ENCODE results near the gene FAM20C. TPM values are rescaled to one million over a fixed set of nuclear protein-coding genes. Genes with fewer than 3 reads are reported as not detected.
A peak's percentile ranks its signal among the peaks of the same experiment; 100 is the strongest.

FAM20C gene
- total RNA-seq, 1 donor from 2014 or later, result 10.0 TPM

DNA sequence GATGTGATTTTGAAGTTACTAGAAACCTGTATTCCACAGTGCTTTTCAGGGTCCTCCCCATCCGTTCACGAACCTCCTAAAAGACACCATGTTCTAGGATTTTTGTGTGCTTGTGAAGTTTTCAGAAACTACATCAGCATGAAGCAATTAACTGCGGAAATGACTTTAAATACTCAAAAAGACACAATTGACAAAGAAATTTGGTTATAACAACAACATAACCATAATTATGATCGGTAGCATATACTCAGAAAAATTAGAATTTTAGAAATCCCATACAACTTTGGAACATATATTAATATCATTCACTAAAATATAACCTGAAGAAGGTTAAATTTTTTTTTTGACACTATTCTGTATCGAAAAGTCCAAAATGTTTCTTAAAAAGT, 43.8 kb upstream of the FAM20C start:
- no peak for FAIRE-seq
- peak overlapping the region; percentile 86 for H3K4me3 Mint-ChIP-seq (ENCODE audit: unreplicated experiment)
- H3K36me3 Mint-ChIP-seq (ENCODE audit: low read depth, unreplicated experiment), result no peaks in the 10 kb centered on the region
- Histone ChIP-seq H4K20me1 (ENCODE audit: insufficient read depth, low read length) (no peaks in the 10 kb centered on the region), H3K79me2 (ENCODE audit: insufficient read depth, low read length) (no peaks in the 10 kb centered on the region), H3K4me3 (ENCODE audit: insufficient read depth, low read depth, low read length) (peak overlapping the region; percentile 66), H3K27ac (ENCODE audit: low read depth, low read length) (peak overlapping the region; percentile 84), H3K27me3 (ENCODE audit: insufficient read depth, low read length) (no peaks in the 10 kb centered on the region), H2AFZ (ENCODE audit: low read depth, low read length) (peak overlapping the region; percentile 70), H3K36me3 (ENCODE audit: insufficient read depth, low read length) (no peaks in the 10 kb centered on the region), H3K9me3 (ENCODE audit: insufficient read depth, low read depth, low read length) (no peaks in the 10 kb centered on the region), H3K4me1 (ENCODE audit: insufficient read depth, low read length) (peaks cover 9% of the 10 kb centered on the region), H3K4me2 (ENCODE audit: low read length) (peak overlapping the region; percentile 86), H3K9ac (ENCODE audit: low read length) (peak overlapping the region; percentile 84)
- no peaks in the 10 kb centered on the region for H3K27me3 Mint-ChIP-seq (ENCODE audit: low read depth, unreplicated experiment)
- peaks cover 2% of the 10 kb centered on the region for H3K4me1 Mint-ChIP-seq (ENCODE audit: low read depth, unreplicated experiment)
- peak overlapping the region; percentile 97 for H3K27ac Mint-ChIP-seq (ENCODE audit: unreplicated experiment)
- DNase-seq (ENCODE audit: low read depth), result no peak
- TF ChIP-seq, protein P1, sequence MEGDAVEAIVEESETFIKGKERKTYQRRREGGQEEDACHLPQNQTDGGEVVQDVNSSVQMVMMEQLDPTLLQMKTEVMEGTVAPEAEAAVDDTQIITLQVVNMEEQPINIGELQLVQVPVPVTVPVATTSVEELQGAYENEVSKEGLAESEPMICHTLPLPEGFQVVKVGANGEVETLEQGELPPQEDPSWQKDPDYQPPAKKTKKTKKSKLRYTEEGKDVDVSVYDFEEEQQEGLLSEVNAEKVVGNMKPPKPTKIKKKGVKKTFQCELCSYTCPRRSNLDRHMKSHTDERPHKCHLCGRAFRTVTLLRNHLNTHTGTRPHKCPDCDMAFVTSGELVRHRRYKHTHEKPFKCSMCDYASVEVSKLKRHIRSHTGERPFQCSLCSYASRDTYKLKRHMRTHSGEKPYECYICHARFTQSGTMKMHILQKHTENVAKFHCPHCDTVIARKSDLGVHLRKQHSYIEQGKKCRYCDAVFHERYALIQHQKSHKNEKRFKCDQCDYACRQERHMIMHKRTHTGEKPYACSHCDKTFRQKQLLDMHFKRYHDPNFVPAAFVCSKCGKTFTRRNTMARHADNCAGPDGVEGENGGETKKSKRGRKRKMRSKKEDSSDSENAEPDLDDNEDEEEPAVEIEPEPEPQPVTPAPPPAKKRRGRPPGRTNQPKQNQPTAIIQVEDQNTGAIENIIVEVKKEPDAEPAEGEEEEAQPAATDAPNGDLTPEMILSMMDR (IDR thresholded peaks at IDR 0.05; ENCODE audit: insufficient read depth, low read depth, low read length), result no peak
- no peak for TF ChIP-seq EZH2 (IDR thresholded peaks at IDR 0.05; ENCODE audit: insufficient read depth, low read length)
- no peaks in the 10 kb centered on the region for H3K9me3 Mint-ChIP-seq (ENCODE audit: unreplicated experiment)

DNA sequence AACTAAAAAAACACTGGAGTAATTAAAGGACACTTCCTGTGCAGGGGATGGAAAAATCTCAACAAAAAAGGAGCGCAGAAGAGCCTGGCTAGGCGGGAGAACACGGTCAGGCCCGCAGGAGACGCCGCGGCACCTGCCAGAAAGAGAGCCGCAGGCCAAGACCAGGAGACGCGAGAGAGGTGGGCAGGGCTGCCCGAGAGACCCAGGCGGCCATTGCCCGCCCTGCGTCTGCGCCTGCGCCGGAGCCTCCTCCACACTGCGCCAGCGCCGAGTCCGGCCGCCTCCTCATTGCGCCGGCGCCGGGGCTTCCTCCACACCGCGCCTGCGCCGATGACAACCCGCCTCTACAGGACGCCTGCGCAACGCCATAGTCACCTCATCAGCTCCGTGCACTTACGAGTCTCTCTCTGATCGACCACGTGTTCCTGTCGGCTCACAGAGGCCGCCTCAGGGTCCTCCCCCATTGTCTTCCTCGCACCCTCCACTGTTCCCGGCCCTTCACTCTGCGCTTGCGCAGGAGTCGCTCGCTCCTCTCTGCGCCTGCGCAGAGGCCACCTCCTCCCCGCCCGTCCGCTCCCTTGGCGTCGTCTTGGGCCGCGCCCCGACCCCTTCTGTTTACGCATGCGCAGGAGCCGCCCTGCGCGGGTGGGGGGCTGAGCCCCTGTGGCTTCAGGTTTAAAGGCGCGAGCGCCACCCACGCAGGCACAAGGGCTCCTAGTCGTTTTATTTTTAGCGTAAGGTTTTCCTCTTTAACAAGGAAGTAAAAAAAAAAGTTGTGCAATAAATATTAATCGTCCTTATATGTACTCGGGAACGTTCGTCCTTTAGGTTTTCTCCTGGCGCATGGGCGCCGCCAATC, 43.2 kb upstream of the FAM20C start:
- peaks cover 2% of the 10 kb centered on the region for H3K4me1 Mint-ChIP-seq (ENCODE audit: low read depth, unreplicated experiment)
- Histone ChIP-seq H3K4me3 (ENCODE audit: insufficient read depth, low read depth, low read length) (peak overlapping the region; percentile 66), H3K36me3 (ENCODE audit: insufficient read depth, low read length) (no peaks in the 10 kb centered on the region), H3K27me3 (ENCODE audit: insufficient read depth, low read length) (no peaks in the 10 kb centered on the region), H3K4me1 (ENCODE audit: insufficient read depth, low read length) (peaks cover 9% of the 10 kb centered on the region), H3K9ac (ENCODE audit: low read length) (peak overlapping the region; percentile 84), H2AFZ (ENCODE audit: low read depth, low read length) (peak overlapping the region; percentile 70), H3K4me2 (ENCODE audit: low read length) (peak overlapping the region; percentile 86), H4K20me1 (ENCODE audit: insufficient read depth, low read length) (no peaks in the 10 kb centered on the region), H3K79me2 (ENCODE audit: insufficient read depth, low read length) (no peaks in the 10 kb centered on the region), H3K9me3 (ENCODE audit: insufficient read depth, low read depth, low read length) (no peaks in the 10 kb centered on the region), H3K27ac (ENCODE audit: low read depth, low read length) (peak overlapping the region; percentile 84)
- H3K27me3 Mint-ChIP-seq (ENCODE audit: low read depth, unreplicated experiment), result no peaks in the 10 kb centered on the region
- H3K9me3 Mint-ChIP-seq (ENCODE audit: unreplicated experiment), result no peaks in the 10 kb centered on the region
- peak overlapping the region; percentile 97 for H3K27ac Mint-ChIP-seq (ENCODE audit: unreplicated experiment)
- no peaks in the 10 kb centered on the region for H3K36me3 Mint-ChIP-seq (ENCODE audit: low read depth, unreplicated experiment)
- DNase-seq (ENCODE audit: low read depth) (peak; percentile 98), FAIRE-seq (peak; percentile 74)
- no peak for TF ChIP-seq EZH2 (IDR thresholded peaks at IDR 0.05; ENCODE audit: insufficient read depth, low read length)
- TF ChIP-seq, protein P1 (IDR thresholded peaks at IDR 0.05; ENCODE audit: insufficient read depth, low read depth, low read length), result no peak
- H3K4me3 Mint-ChIP-seq (ENCODE audit: unreplicated experiment), result peak overlapping the region; percentile 86

Data from astrocyte (in vitro differentiated cells and primary cell).